Right lobe of liver (tissue), 6 donors: ENCODE results near the gene PAAF1. TPM values are rescaled to one million over a fixed set of nuclear protein-coding genes. Genes with fewer than 3 reads are reported as not detected.

Source experiments
- ATAC-seq, 4 donors: fragments of 200-7000 bp; cut with Tn5 transposase; one replicate each; pipeline ENCODE4 v1.9.1; 2020; ENCODE audit warnings: mild to moderate bottlenecking in 4 of 4, moderate library complexity in 4 of 4
- DNase-seq, 3 donors: peaks; one replicate each; pipeline ENCODE4 v3.0.0-alpha.2; 2020
- H3K27ac ChIP-seq, 3 donors: fragments of 200-600 bp; one replicate each; pipeline ENCODE4 v1.8.0; 2022
- H3K27me3 ChIP-seq, 2 donors: fragments of 200-600 bp; one replicate each; pipeline ENCODE4 v1.8.0; 2022
- H3K36me3 ChIP-seq, 4 donors: fragments of 200-600 bp; sonication (generic) in 1 of 4; one replicate each; pipeline versions ENCODE4 v1.5.1 to v1.8.0; 2017 to 2022; ENCODE audit warnings: control low read depth in 1 of 4
- H3K4me1 ChIP-seq, 4 donors: fragments of 200-600 bp; sonication (generic) in 1 of 4; one replicate each; pipeline versions ENCODE4 v1.5.1 to v1.8.0; 2017 to 2022; ENCODE audit warnings: control low read depth in 1 of 4
- H3K4me3 ChIP-seq, 3 donors: fragments of 200-600 bp; one replicate each; pipeline ENCODE4 v1.8.0; 2022
- H3K9me3 ChIP-seq, 4 donors: fragments of 200-600 bp; sonication (generic) in 1 of 4; one replicate each; pipeline versions ENCODE4 v1.5.1 to v1.8.0; 2017 to 2022; ENCODE audit warnings: control low read depth in 1 of 4
- POLR2A ChIP-seq: fragments of 450-650 bp; IDR thresholded peaks from one replicate; pipeline ENCODE4 v1.6.1; 2017; ENCODE audit warnings: antibody characterized with exemption, mild to moderate bottlenecking
- WGBS: methylation state at CpG from one replicate; pipeline ENCODE4 v1.1.6; 2018; ENCODE audit warnings: low coverage, low lambda C conversion rate; ENCODE audit not compliant: insufficient coverage; ENCODE audit errors: missing lambda C conversion rate; 5-methylcytosine and 5-hydroxymethylcytosine counted together
- intact Hi-C, 2 donors: fragments of 100-400 bp; cut with DNase I; formaldehyde crosslinking; loops; one replicate each; pipeline versions ENCODE4 v1.11.2 to v1.14.1; 2022
- total RNA-seq, 6 experiments: library from RNA; depleted of rRNA in 2 of 6; stranded (reverse); fragments of >200 nt in 2 of 6; fragmentation: NEBNext Ultra II Directional in 3 of 6; extraction: Animal tissue kit (Norgen Biotek cat#: 25700) in 3 of 6; gene quantifications; one replicate each; pipeline versions ENCODE4 v1.1.0 to v1.2.4, GENCODE V29; 2016 to 2023
- TF ChIP-seq, protein P1 (sequence below), 4 donors: fragments of 200-600 bp in 3 of 4; fragments of 450-650 bp in 1 of 4; IDR thresholded peaks; one replicate each; pipeline versions ENCODE4 v1.5.1 to v1.8.0; 2016 to 2022; ENCODE audit warnings: antibody characterized with exemption in 4 of 4, mild to moderate bottlenecking in 2 of 4
- donor health status: DM: no; HTN: yes; CAD: no.
- donor health status: DM: no; HTN: no; CAD: no.
- donor health status: DM: no; HTN: no; CAD: no.
- donor health status: DM: no; HTN: yes; CAD: no.
- donor health status: DM: no; HTN: yes; CAD: no.

The PAAF1 gene
- total RNA-seq, 6 experiments from 2014 or later: 7.4 to 15.4 (median 9.1) TPM

DNA sequence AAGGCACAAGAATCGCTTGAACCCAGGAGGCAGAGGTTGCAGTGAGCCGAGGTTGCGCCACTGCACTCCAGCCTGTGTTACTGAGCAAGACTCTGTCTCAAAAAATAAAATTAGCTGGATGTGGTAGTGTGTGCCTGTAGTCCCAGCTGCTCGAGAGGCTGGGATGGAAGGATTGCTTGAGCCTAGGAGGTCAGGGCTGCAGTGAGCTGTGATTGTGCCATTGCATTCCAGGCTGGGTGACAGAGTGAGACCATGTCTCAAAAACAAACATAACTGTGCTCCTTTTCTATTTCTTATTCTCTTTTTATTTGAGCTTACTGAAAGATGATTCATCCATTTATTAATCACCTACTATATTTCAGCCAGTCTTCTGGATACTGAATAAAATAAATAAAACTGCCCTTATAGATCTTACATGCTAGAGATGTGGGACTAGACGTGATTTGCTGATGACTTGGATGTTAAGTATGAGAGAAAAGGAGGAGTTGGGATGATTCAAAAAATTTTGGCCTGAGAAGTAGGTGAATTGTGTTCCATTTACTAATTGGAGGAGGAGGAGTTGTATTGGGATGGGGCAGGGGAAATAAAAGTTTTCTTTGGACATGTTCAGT is 18.0 kb downstream of the PAAF1 start:
- ATAC-seq: no peak
- Histone ChIP-seq H3K9me3 (no peaks in the 10 kb centered on the region), H3K27ac (no peak overlapping the region), H3K27me3 (no peaks in the 10 kb centered on the region), H3K4me3 (no peak overlapping the region), H3K4me1 (no peaks in the 10 kb centered on the region), H3K36me3 (peaks cover 0 to 51% (median 6%) of the 10 kb centered on the region in 4 donors)
- TF ChIP-seq, protein P1, sequence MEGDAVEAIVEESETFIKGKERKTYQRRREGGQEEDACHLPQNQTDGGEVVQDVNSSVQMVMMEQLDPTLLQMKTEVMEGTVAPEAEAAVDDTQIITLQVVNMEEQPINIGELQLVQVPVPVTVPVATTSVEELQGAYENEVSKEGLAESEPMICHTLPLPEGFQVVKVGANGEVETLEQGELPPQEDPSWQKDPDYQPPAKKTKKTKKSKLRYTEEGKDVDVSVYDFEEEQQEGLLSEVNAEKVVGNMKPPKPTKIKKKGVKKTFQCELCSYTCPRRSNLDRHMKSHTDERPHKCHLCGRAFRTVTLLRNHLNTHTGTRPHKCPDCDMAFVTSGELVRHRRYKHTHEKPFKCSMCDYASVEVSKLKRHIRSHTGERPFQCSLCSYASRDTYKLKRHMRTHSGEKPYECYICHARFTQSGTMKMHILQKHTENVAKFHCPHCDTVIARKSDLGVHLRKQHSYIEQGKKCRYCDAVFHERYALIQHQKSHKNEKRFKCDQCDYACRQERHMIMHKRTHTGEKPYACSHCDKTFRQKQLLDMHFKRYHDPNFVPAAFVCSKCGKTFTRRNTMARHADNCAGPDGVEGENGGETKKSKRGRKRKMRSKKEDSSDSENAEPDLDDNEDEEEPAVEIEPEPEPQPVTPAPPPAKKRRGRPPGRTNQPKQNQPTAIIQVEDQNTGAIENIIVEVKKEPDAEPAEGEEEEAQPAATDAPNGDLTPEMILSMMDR (IDR thresholded peaks at IDR 0.05): no peak
- no peak for TF ChIP-seq POLR2A
- DNase-seq: no peak
- intact Hi-C loops: no loop called here
- WGBS: 93% methylated on average over 4 of the region's 5 CpGs

DNA sequence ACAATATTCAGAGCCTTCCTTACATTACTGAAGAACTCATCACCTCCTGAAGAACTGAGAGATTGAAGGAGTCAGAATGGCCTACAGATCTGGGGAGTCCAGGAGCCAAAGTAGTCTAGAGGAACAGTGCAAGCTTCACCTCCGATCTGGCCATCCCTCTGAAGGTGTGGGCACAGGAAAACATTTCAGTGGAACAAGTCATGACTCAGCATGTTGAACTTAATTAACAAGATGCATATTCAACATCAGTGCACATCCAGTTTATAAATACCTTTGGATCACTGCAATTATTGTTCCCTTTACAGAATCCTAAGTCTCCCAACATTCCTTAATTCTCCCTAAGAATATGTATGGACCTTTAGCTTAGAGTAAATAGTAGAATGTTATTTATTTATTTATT is 25.5 kb downstream of the PAAF1 start:
- intact Hi-C loops: no loop called here
- no peak for ATAC-seq
- Histone ChIP-seq H3K4me1 (no peaks in the 10 kb centered on the region), H3K27me3 (no peaks in the 10 kb centered on the region), H3K36me3 (peaks cover 0 to 32% (median 7%) of the 10 kb centered on the region in 4 donors), H3K4me3 (no peak overlapping the region), H3K9me3 (no peaks in the 10 kb centered on the region), H3K27ac (no peak overlapping the region)
- WGBS: 100% methylated on average over 1 of the region's 1 CpG
- no peak for TF ChIP-seq POLR2A
- TF ChIP-seq, protein P1 (IDR thresholded peaks at IDR 0.05): no peak
- DNase-seq: no peak

DNA sequence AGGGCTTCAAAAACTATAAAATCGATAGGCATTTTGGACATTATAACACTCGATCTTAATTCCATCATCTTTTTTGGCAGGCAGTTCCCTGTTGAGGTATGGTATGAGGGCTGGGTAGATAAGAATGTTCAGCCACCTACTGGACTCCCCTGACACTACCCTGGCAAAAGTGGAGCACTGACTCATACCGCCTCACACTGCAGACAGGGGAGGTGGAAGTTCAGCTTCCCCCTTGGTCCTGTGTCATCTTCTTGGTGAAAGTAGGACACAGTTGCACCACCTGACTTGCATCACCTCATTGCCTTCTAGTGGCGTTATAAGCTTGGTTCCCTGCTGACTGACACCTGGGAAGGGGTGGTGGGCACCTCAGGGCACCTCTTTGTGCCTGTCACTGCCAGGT is 30.4 kb downstream of the PAAF1 start:
- Histone ChIP-seq H3K4me1 (no peaks in the 10 kb centered on the region), H3K4me3 (no peak overlapping the region), H3K27ac (no peak overlapping the region), H3K27me3 (no peaks in the 10 kb centered on the region), H3K36me3 (peaks cover 0 to 39% (median under 1%) of the 10 kb centered on the region in 4 donors), H3K9me3 (no peaks in the 10 kb centered on the region)
- WGBS: 94% methylated on average over 2 of the region's 4 CpGs
- intact Hi-C loops: no loop called here
- DNase-seq (no peak), ATAC-seq (peak; percentile 21 to 89 (median 38))
- TF ChIP-seq, protein P1 (IDR thresholded peaks at IDR 0.05): no peak
- no peak for TF ChIP-seq POLR2A

DNA sequence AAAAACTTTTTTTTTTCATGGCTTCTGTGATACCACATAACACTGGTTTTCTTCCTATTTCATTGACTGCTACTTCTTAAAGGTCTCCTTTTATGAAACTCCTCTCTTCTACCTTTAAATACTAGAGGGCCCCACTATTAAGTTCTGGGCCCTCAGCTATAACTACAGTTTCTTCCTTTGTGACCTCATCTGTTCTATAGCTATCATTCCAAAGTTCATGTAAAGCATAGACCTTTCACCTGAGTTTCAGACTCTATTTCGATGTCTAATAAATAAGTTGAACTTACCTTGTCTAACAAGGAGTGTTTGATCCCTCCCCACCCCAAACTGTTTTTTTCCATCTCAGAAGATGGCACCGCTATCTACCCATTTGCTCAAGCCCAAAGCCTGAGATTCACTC is 35.2 kb downstream of the PAAF1 start:
- WGBS: 91% methylated on average over 2 of the region's 2 CpGs

More for the DNA sequence above, 35.2 kb downstream of the PAAF1 start:
- intact Hi-C loops: no loop called here
- DNase-seq: no peak
- H3K9me3 ChIP-seq: no peaks in the 10 kb centered on the region
- H3K4me1 ChIP-seq: peaks cover 0 to 11% (median 0%) of the 10 kb centered on the region in 4 donors
- TF ChIP-seq, protein P1 (IDR thresholded peaks at IDR 0.05): no peak
- H3K36me3 ChIP-seq: peaks cover 0 to 61% (median 0%) of the 10 kb centered on the region in 4 donors
- no peaks in the 10 kb centered on the region for H3K27me3 ChIP-seq
- H3K27ac ChIP-seq: no peak overlapping the region
- no peak for ATAC-seq
- no peak overlapping the region for H3K4me3 ChIP-seq
